ENCODE data around the gene SYCP3. TPM values are rescaled to one million over a fixed set of nuclear protein-coding genes. Genes with fewer than 3 reads are reported as not detected.

SYCP3 gene
- total RNA-seq (2014; rRNA removed; shearing (Covaris generic)), result not detected in 2 replicates

- no peak for DNase-seq (ENCODE audit: low spot score)
Measured at GRCh38 chr12:101738920-101739665, at the start of gene SYCP3. TSS of gene SYCP3 (minus strand) at chr12:101739462. CDS start at chr12:101737935, 1,527 bp downstream.

DNA sequence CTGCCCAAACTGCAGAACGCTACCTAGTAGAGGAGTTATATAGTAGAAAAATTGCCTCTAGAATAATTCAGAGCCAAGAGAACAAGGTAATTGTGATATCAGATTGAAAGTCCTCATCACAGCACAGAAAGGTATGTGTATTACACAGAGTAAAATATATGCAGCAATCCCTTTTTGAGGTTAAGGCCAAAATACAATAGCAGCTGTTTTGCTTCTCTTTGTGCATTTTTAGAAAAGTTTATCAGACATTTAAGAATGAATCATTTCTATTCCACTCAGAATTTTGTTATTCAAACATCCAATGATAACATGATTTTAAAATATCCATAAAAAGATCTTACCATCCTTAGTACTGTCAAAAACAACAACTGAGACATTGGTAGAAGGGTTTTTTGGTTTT lies 46.4 kb upstream of the SYCP3 start:
- no peak for DNase-seq (ENCODE audit: low spot score)

- DNase-seq (ENCODE audit: low spot score), result no peak
Measured at GRCh38 chr12:101784376-101784775, 45.1 kb upstream of the SYCP3 start.

- DNase-seq (ENCODE audit: low spot score), result no peak
Measured at GRCh38 chr12:101783838-101784237, 44.6 kb upstream of the SYCP3 start.

DNA sequence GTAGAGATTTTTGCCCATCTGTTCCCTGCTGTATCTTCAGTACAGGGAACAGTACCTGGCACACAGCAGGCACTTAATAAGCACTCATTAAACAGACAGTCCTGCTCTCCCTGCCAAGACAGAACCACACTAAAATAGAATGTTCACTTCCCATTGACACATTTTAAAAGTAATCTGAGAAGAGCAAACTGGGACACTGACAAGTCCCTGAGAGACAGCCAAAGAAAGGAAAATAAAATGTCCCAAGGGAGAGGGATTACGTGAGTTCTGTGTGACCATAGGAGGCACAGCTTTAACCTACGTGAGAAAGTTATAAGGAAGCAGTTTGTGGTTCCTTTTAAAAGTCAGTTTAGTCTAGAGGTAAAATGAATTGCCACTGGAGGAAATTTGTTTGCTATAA lies 43.9 kb upstream of the SYCP3 start:
- DNase-seq (ENCODE audit: low spot score), result peak; percentile 21

- DNase-seq (ENCODE audit: low spot score), result no peak
Measured at GRCh38 chr12:101782273-101782731, 43.0 kb upstream of the SYCP3 start.

- DNase-seq (ENCODE audit: low spot score), result no peak
Measured at GRCh38 chr12:101781834-101782233, 42.6 kb upstream of the SYCP3 start.

DNA sequence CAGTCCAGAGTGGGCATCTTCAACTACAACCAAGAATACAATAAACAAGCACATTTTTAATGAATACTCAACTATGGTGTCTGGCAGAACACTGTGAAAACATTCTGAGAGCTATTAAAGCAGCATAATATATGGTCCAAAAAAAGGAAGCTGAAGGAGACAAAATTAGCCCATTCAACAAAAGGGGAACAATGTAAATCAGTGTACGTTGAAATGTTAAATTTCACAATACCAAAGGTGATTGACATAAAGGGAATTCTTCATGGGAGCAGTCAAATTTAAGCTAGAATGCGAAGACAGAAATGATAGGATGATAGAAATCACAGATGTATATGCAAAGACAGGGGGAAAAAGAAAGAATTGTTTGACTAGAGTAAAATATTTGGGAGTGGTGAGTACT lies 41.3 kb upstream of the SYCP3 start:
- DNase-seq (ENCODE audit: low spot score), result no peak

DNA sequence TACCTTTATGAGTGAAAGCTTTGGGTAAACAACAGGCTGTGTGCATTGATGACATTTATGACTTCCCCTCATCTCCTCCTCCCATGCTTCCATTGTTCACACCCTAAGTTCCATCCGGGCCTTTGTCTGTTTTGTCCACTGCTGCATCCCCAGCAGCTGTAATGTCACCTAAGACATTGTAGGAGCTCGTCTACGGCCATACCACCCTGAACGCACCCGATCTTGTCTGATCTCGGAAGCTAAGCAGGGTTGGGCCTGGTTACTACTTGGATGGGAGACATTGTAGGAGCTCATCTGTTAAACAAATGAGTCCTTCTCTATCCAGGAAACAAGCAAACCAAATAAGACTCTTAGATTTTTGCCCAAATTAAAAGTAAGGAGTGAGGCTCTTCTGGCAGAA lies 40.4 kb upstream of the SYCP3 start:
- DNase-seq (ENCODE audit: low spot score), result no peak

DNA sequence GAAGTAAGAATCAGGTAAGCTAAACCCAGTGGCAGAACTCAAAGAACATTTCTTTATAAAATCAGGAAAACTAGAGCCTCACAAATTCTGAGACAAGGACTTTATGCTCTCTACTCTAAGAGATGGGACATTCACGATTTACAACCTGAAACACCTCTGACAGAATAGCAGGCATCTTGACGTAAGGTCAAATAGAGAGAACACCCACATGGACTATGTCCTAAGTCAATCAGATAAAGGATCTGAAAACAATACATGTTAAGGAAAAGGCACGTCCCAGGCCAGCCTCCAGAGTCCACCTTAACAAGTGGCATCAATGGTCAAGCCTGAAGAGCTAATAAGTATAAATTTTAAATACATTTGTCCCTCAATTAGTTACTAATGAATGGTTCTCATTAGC lies 39.9 kb upstream of the SYCP3 start:
- DNase-seq (ENCODE audit: low spot score), result no peak

GRCh38 chr12:101777978-101778377 lies 38.7 kb upstream of the SYCP3 start:
- no peak for DNase-seq (ENCODE audit: low spot score)

GRCh38 chr12:101777485-101777884 lies 38.2 kb upstream of the SYCP3 start:
- DNase-seq (ENCODE audit: low spot score), result no peak

- DNase-seq (ENCODE audit: low spot score), result no peak
Measured at GRCh38 chr12:101775816-101776215, 36.6 kb upstream of the SYCP3 start.

DNA sequence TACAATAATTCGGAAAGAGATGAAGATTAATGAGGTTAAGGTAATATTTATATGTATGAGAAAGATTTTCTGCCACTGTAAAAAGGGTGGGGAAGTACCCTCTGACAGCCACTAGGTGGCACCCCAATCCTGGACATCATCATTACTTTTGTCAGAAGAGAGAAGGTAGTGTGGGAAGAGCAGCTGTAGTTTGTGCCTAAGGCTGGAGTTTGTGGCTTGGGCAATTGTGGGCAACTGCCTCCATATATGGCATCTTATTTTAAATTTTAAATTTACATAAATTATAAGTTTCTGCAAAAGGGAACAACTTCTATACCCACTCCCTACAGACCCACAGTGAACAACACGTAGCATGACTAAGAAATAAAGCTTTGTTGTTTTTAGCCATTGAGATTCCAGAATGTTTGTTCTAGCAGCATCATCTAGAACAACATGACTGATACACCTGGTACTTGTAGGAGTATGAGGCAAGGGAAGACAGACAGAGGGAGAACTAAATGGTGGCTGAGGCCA lies 34.4 kb upstream of the SYCP3 start:
- peak; percentile 51 for DNase-seq (ENCODE audit: low spot score)

- DNase-seq (ENCODE audit: low spot score), result no peak
Measured at GRCh38 chr12:101772012-101772775, 32.9 kb upstream of the SYCP3 start.

DNA sequence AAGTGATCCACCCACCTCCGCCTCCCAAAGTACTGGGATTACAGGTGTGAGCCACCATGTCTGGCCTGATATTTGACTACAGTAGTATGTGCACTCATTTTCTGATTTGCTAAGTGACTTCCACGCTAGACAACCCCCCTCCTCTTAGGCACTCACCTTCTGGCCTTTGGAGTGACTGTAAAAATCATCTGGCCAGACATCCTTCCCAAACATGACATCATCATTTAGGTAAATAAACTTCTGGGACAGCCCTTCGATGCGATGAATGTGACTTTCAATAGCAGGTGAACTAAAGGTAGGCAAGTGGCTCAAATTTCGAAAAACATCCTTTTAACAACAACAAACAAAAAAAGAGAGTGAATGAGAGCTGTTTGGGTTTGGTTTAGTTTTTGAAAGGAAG lies 30.6 kb upstream of the SYCP3 start:
- no peak for DNase-seq (ENCODE audit: low spot score)

DNA sequence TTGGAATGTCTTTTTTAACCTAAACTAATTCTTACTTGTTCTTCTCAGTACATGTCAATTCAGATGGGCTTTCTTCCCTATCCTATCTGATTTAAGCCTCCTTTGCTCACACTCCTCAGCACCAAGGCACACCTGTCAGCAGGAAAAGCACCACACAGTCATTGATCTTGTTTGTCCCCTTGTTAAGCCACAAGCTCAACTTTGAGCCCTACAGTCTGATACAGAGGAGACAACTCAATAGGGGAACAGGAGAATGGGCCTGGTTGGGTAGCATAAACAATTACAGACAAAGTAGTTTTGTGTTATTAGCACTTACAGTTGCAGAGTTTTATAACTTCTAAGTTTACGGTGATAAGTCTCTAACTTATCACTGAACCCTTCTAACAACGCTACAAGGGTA lies 29.5 kb upstream of the SYCP3 start:
- DNase-seq (ENCODE audit: low spot score), result no peak

DNA sequence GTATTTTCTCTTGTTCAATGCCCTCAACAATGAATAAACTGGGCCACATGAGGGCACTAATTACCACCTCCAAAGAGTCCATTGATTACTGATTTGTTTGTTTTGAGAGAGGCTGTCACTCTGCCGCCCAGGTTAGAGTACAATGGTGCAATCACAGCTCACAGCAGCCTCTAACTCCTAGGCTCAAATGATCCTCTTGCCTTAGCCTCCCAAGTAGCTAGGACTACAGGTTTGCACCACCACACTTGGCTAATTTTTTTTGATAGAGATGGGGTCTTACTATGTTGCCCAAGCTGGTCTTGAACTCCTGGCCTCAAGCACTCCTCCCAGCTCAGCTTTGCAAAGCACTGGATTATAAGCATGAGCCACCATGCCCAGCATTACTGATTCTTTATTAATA lies 28.3 kb upstream of the SYCP3 start:
- no peak for DNase-seq (ENCODE audit: low spot score)

DNA sequence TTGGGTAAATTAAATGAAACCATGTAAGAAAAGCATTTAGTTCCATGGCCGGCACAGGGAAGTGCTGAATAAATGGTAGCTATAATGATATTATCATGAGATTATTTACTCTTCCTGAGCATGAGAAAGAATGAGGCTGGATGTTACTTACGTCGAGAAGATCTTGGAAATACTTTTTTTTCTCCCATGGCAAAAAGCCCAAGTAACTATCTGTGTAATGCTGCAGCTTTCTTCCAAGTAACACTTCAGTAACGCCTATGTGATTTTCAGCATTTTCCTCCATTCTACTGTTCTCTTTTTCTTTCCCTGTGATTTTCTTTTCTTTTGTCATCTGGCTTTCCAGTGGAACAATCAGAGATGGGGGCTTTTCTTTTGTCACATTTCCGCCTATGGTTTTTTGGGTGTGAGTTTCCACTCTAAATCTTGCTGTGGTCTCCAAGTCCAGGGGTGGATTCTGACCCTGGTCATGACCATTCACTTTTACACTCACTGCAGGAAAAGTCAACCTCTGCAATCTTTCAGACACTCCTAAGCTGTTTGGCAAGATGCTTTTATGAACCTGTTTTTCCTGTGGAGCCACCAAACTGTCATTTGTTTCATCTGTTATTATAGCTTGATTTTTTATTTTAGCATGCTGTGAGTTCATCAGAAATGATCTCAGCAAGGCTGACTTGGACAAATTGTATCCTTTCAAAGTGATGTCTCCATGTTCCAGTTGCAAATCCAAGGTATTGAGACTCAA lies 25.0 kb upstream of the SYCP3 start:
- no peak for DNase-seq (ENCODE audit: low spot score)

DNA sequence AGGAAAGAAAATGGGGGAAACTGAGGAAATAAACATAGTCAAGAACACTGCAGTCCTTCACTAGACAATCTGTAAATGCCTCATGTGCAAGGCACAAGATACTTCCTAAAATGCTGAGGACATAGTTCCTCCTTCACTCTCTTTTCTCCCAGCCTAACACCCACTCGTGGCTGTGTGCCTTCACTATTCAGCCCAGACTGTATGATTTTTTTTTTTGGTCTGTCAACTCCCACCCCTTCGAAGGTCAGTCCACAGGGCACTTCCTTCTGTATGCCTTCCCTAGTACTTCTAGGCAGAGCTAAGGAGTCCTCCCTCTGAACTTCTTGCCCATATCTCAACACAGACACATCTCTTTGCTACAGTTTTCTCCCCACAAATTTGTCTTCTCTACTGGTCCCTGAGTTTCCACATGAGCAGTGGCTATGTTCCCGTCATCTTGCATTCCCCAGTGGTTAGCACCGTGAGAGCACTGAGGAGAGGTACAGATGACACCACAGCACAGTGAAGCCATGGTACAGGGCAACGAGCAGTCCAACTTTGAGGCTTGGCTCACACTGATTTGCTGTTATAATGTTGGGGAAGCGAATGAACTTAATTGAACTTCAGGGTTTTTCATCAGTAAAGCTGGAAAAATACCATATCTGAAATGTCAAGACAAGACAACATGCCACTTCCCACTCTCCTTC lies 24.1 kb upstream of the SYCP3 start:
- DNase-seq (ENCODE audit: low spot score), result no peak

- DNase-seq (ENCODE audit: low spot score), result no peak
Measured at GRCh38 chr12:101761781-101762180, 22.5 kb upstream of the SYCP3 start.

GRCh38 chr12:101761350-101761749 lies 22.1 kb upstream of the SYCP3 start:
- no peak for DNase-seq (ENCODE audit: low spot score)
